Spinal cord (tissue), 10 donors: ENCODE results near the gene DCUN1D2. TPM values are rescaled to one million over a fixed set of nuclear protein-coding genes. Genes with fewer than 3 reads are reported as not detected.

Experiments used
- DNase-seq, 6 donors: peaks; one replicate each; pipeline versions ENCODE4 v3.0.0 to v3.0.0-alpha.2; 2013 to 2015; ENCODE audit warnings: low spot score in 6 of 6, low read depth in 4 of 6
- H3K27ac ChIP-seq: one replicate; pipeline ENCODE4 v1.5.1; 2013; ENCODE audit warnings: low read depth, low read length, control low read depth
- H3K27me3 ChIP-seq: one replicate; pipeline ENCODE4 v1.6.1; 2013; ENCODE audit warnings: low read length; ENCODE audit not compliant: control insufficient read depth, insufficient read depth
- H3K36me3 ChIP-seq: one replicate; pipeline ENCODE4 v1.6.1; 2013; ENCODE audit warnings: low read length; ENCODE audit not compliant: control insufficient read depth, insufficient read depth
- H3K4me1 ChIP-seq: one replicate; pipeline ENCODE4 v1.6.1; 2013; ENCODE audit warnings: low read length; ENCODE audit not compliant: control insufficient read depth, insufficient read depth
- H3K4me3 ChIP-seq: one replicate; pipeline ENCODE4 v1.5.1; 2013; ENCODE audit warnings: low read depth, low read length, control low read depth
- H3K9me3 ChIP-seq: one replicate; pipeline ENCODE4 v1.6.1; 2013; ENCODE audit warnings: low read length; ENCODE audit not compliant: control insufficient read depth, insufficient read depth
- WGBS: methylation state at CpG from one replicate; pipeline ENCODE4 v1.1.5; 2013; ENCODE audit warnings: missing lambda C conversion rate; ENCODE audit not compliant: insufficient coverage; 5-methylcytosine and 5-hydroxymethylcytosine counted together
- polyA plus RNA-seq, 2 donors: library from polyadenylated mRNA; unstranded; fragments of 120-200 nt; gene quantifications; one replicate each; pipeline ENCODE4 v1.2.1, GENCODE V29; 2013; ENCODE audit not compliant: insufficient read length in 2 of 2
- total RNA-seq, 2 donors: library from RNA; depleted of rRNA in 1 of 2; stranded (reverse); fragments of 120-200 nt in 1 of 2; fragments of >200 nt in 1 of 2; gene quantifications; one replicate each; pipeline versions ENCODE4 v1.2.3 to v1.2.4, GENCODE V29; 2013 to 2014
- donor health status: healthy.

The DCUN1D2 gene
- total and polyA plus RNA-seq, 4 donors, result 25.8 to 41.3 (median 33.1) TPM

DNA sequence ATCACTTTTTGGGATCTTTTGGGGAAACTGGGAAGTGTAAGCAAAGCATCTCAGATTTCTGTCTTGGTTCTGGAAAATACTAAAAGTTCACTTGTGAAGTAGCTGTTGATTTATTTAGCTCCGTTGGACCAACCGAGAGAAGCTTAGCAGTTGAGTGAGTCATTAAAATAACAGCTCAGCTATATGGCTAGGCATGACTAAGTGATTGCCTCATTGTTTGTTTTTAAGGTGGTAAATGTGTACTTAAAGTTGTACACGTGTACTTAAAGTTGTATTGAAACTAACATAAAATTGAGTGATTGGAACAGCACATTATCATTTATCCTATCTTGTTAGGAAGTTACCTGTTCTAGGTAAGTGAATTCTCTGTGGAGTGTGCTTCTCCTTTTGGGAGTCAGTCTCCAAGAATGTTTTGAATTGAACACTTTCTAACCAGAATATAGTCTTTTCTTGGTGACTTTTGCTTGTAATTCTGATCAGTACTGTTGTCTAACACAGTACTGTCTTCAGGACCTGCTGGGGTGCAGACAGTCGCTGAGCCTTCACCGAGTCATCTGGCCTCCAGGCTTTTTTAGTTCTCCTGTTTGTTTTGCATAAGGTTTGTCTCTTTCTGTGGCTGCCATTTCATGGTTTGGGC, 2.9 kb upstream of the DCUN1D2 start:
- Histone ChIP-seq H3K27ac (no peak overlapping the region), H3K4me3 (no peak overlapping the region), H3K9me3 (no peaks in the 10 kb centered on the region), H3K36me3 (peaks cover 22% of the 10 kb centered on the region), H3K27me3 (no peaks in the 10 kb centered on the region), H3K4me1 (peaks cover 35% of the 10 kb centered on the region)
- 73% methylated on average over 3 of the region's 5 CpGs for WGBS
- DNase-seq, result no peak

DNA sequence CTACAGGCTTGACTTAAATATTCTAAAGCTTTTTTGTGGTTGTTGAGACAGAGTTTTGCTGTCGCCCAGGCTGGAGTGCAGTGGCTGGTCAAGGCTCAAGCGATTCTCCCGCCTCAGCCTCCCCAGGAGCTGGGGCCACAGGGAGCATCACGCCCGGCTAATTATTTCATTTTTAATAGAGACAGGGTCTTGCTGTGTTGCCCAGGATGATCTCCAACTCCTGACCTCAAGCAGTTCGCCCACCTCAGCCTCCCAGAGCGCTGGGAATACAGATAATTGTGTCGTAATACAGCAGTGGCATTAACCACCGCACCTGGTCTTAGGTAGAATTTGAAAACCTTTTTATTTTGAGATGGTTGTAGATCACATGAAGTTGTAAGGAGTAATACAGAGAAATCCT, 1.5 kb upstream of the DCUN1D2 start:
- no peak for DNase-seq
- H3K9me3 ChIP-seq, result no peaks in the 10 kb centered on the region
- no peaks in the 10 kb centered on the region for H3K27me3 ChIP-seq
- peaks cover 33% of the 10 kb centered on the region for H3K4me1 ChIP-seq
- peaks cover 17% of the 10 kb centered on the region for H3K36me3 ChIP-seq
- peak overlapping the region; percentile 65 for H3K4me3 ChIP-seq
- no peak overlapping the region for H3K27ac ChIP-seq
- WGBS, result 47% methylated on average over 6 of the region's 9 CpGs

DNA sequence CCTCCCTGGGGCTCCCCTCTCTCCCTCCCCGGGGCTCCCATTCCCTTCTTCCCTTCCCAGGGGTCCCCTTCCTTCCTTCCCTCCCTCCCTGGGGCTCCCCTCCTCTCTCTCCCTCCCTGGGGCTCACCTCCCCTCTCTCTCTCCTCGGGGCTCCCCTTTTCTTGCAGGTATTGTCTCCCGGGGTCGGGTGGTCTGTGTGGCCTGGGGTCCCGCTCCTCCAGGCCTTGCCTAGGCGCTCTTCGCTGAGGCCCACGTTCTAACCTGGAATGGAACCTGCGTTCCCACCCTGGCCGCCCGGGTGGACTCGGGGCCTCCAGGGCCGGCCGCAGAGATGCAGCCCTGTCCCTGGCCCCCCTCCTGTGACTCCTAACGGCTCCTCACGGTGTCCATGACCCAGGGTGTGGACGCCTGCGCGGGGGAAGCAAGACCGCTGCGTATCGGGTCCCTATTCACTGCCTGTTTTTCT, 940 bp upstream of the DCUN1D2 start:
- no peaks in the 10 kb centered on the region for H3K27me3 ChIP-seq
- peak overlapping the region; percentile 65 for H3K4me3 ChIP-seq
- whole genome bisulfite sequencing, result 0% methylated on average over 19 of the region's 22 CpGs
- peaks cover 31% of the 10 kb centered on the region for H3K4me1 ChIP-seq
- H3K9me3 ChIP-seq, result no peaks in the 10 kb centered on the region
- H3K27ac ChIP-seq, result peak overlapping the region; percentile 59
- peak in 1 of 6 donors; percentile 25 for DNase-seq
- peaks cover 13% of the 10 kb centered on the region for H3K36me3 ChIP-seq

DNA sequence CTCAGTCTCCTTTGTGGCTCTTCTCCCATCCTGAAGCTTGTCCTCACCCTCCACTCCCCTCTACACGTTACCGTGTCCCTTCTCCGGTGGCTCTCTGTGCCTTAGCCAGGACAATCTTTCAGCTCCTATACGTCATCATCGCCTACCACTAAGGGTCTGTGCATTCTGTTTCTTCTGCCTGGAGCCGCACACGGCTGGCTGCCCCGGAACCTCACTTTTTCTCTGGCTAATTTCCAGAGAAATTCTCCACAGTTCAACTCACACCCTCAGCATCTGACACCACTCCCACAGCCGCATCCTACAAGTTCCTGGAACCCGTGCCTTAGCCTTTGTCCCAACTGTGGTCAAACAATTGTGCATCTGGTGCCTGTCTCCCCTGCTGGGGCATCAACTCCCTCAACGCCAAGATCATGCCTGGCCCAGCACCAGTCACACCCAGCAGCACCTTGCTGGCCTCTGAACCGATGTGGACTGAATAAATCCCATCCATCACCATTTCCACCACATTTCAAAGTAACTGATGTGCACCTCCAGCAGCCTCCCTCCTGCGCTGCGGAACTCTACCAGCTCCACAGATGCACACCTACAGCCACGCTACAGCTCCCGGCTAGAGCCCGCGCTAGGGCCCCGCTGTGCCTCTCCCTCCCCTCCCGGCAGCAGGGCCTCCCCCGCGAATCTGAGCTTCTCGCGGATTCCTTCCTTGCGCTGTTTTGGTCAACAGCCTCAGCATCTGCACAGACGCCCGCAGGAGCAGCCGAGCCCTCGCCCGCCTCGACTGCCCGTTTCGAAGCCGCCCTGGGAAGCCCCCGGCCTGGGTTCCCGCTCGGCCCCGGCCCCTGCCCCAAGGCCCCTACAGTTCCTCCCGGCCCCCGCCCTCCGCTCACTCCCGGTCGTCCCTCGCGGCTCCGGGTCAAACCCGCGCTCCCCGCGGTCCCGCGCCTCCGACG, 689 bp downstream of the DCUN1D2 start:
- no peaks in the 10 kb centered on the region for H3K27me3 ChIP-seq
- peaks cover 4% of the 10 kb centered on the region for H3K36me3 ChIP-seq
- H3K9me3 ChIP-seq, result no peaks in the 10 kb centered on the region
- DNase-seq, result peak in 2 of 6 donors; percentile 57 to 60
- peak overlapping the region; percentile 62 for H3K27ac ChIP-seq
- WGBS, result under 1% methylated on average over 54 of the region's 54 CpGs
- H3K4me1 ChIP-seq, result peaks cover 23% of the 10 kb centered on the region
- H3K4me3 ChIP-seq, result peak overlapping the region; percentile 65

DNA sequence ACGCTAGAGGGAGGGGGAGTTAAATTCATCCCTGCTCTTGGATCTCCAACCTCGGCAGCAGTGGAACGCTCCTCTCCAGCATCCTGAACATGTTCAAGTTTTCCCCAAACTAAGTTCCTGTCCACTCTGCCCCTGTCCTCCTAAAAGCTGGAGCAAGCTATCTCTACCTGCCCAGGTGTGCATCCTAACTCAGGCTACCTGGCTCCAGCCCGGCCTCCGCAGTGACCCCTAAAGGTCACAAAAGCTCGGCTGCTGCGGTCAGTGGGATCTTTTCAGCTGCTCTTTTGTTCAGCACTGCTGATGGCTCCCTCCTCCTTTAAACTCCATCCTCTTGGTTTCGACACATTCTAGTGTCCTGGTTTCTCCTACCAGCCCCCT, 1.4 kb downstream of the DCUN1D2 start:
- Histone ChIP-seq H3K4me3 (peak overlapping the region; percentile 65), H3K27me3 (no peaks in the 10 kb centered on the region), H3K36me3 (peaks cover 2% of the 10 kb centered on the region), H3K9me3 (no peaks in the 10 kb centered on the region), H3K27ac (no peak overlapping the region), H3K4me1 (peaks cover 23% of the 10 kb centered on the region)
- no peak for DNase-seq
- 7% methylated on average over 7 of the region's 8 CpGs for WGBS

DNA sequence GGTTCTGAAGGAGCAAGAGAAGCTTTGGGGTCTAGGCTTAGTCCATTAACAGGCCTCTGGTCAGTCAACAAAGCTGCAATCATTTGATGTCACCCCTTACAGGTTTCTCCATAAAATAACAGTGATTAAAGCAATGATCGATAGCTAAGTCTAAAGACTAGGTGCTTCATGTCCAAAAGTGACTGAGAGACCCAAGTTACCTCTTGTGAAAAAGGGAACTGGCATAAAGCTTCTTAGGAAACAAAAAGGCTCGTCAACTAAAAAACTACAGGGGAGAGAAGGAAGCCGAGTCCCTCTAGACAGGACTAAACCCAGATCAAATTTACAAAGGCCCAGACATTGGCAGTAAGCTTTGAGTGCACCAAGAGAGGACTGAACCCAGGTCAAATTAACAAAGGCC, 2.2 kb downstream of the DCUN1D2 start:
- WGBS, result 60% methylated on average over 2 of the region's 3 CpGs
- no peaks in the 10 kb centered on the region for H3K27me3 ChIP-seq
- no peak for DNase-seq
- H3K27ac ChIP-seq, result no peak overlapping the region
- H3K4me3 ChIP-seq, result no peak overlapping the region
- H3K4me1 ChIP-seq, result peaks cover 30% of the 10 kb centered on the region
- H3K36me3 ChIP-seq, result peaks cover 4% of the 10 kb centered on the region
- H3K9me3 ChIP-seq, result no peaks in the 10 kb centered on the region

DNA sequence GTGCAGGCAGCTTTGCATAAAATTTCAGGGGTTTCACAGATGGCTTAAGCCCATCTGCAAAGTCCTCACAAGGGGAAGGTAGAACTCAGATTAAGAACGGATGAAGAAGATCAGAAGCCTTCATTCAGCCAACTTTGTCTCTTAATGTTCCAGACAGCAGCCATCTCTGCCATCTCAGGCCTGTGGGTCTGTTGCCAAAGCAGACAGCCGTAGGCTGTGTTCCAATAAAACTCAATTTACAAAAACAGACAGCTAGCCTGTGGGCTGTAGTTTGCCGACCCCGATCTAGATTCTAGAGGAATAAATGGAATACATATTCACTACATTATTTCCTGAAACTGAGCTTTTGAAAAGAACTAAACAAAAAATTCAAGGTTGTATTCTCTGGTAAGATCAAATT, 3.8 kb downstream of the DCUN1D2 start:
- peaks cover 27% of the 10 kb centered on the region for H3K4me1 ChIP-seq
- no peaks in the 10 kb centered on the region for H3K9me3 ChIP-seq
- WGBS, result 67% methylated on average over 1 of the region's 4 CpGs

DNA sequence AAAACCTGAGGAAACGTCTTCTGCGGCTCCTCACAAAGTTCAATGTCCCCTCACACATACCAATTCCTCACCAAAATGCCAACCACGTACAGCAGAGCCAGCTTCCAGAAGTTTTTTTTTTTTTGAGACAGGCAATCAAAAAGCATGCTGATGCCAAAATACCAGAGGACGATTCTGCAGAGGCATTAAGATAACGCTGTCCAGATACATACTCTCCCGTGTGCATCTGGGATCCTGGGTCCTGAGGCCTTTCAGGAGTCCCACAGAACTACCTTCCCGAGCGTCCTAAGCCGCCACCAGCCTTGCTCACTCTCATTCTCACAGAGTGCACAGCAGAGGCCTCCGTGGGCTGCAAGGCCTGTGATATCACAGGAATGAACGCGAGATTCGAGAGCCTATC, 5.0 kb downstream of the DCUN1D2 start:
- Histone ChIP-seq H3K4me3 (no peak overlapping the region), H3K36me3 (peaks cover 5% of the 10 kb centered on the region), H3K27me3 (no peaks in the 10 kb centered on the region), H3K9me3 (no peaks in the 10 kb centered on the region), H3K27ac (no peak overlapping the region), H3K4me1 (peaks cover 22% of the 10 kb centered on the region)
- DNase-seq, result no peak
- 81% methylated on average over 8 of the region's 13 CpGs for WGBS

More for the DNA sequence above, 3.8 kb downstream of the DCUN1D2 start:
- no peak for DNase-seq
- Histone ChIP-seq H3K36me3 (peaks cover 5% of the 10 kb centered on the region), H3K27ac (no peak overlapping the region), H3K4me3 (no peak overlapping the region), H3K27me3 (no peaks in the 10 kb centered on the region)

DNA sequence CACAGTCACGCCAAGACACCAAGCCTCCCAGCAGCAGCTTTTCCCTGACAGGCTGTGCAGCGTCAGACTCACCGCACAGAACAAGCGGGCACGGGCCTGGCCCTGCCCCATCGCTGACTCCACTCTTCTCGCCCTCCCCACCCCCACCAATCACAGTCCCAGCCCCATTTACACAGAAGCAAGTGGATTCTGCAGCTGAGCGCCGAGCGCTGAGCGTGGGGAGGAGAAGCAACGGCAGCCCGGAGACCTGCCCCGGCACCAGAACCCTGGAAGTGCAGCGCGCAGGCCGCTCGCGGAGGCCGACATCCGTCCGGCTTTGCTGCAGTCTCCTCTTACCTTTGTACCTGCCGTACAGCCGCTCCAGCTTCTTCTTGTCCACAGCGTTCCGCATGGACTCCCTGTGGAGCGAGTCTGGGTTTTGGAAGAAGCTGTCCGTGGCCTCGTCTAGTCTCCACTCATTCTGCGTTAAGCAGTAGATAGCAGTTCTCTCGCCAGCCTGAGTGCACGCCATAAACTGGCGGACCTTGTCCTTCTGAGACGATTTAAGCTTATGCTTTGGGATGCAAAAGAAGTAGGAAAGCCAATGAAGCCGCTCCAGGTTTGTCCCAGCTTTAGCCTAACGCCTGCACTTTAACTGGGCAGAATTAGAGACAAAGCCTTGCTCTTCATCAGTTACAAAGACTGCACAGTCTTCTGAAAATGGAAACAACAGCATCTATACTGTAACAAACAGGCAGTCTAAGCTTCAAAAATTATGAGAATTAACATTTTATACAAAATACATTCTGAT, 6.8 kb downstream of the DCUN1D2 start:
- H3K27ac ChIP-seq, result peak overlapping the region; percentile 49
- H3K4me3 ChIP-seq, result no peak overlapping the region
- H3K4me1 ChIP-seq, result peaks cover 8% of the 10 kb centered on the region
- peak in 2 of 6 donors; percentile 24 to 27 for DNase-seq
- H3K36me3 ChIP-seq, result peaks cover 10% of the 10 kb centered on the region
- H3K27me3 ChIP-seq, result no peaks in the 10 kb centered on the region
- no peaks in the 10 kb centered on the region for H3K9me3 ChIP-seq
- WGBS, result 66% methylated on average over 35 of the region's 36 CpGs
